K562 (cell line): ENCODE data around the gene SUPT7L. TPM values are rescaled to one million over a fixed set of nuclear protein-coding genes. Genes with fewer than 3 reads are reported as not detected.

Source experiments
- ATAC-seq: fragments of 200-7000 bp; cut with Tn5 transposase; 3 replicates; pipeline ENCODE4 v1.9.1; 2020; ENCODE audit warnings: moderate library complexity
- BruUV-seq: library from RNA; stranded (reverse); fragments of 400-500 nt; replicated peaks from 2 replicates; lab custom pipeline; 2021; lab: Mats Ljungman, UMichigan
- CTCF ChIA-PET: fragments of 300-600 bp; formaldehyde crosslinking; extraction: SDS; loops from one replicate; lab custom pipeline; 2021; ENCODE audit warnings: low intra/inter-chr PET ratio; lab: Yijun Ruan, JAX
- POLR2A ChIA-PET: fragments of 300-600, 350-650 bp; sonication (Branson Sonifier 250); formaldehyde crosslinking; extraction: SDS; loops from one replicate; lab custom pipeline; 2021; ENCODE audit warnings: antibody characterized with exemption, inconsistent platforms; lab: Yijun Ruan, JAX
- DNase-seq, 4 experiments: peaks; one replicate each; pipeline versions ENCODE4 v3.0.0 to v3.0.0-alpha.2; 2011 to 2018; ENCODE audit warnings: low spot score in 3 of 4, mixed read lengths in 3 of 4; ENCODE audit errors: extremely low read depth in 1 of 4
- FAIRE-seq: peaks from 2 replicates; lab custom pipeline; 2011; peaks lifted over from hg19 to GRCh38; lab: Jason Lieb, UNC
- H2AFZ ChIP-seq: 2 replicates; pipeline ENCODE4 v1.6.0; 2011; ENCODE audit warnings: low read depth, low read length, control low read depth, inconsistent platforms
- H3K27ac ChIP-seq: fragments of 200-600 bp; 3 replicates; pipeline ENCODE4 v1.8.0; 2011; ENCODE audit warnings: low read depth, mild to moderate bottlenecking, control low read depth, inconsistent platforms, low read length, moderate library complexity, mixed read lengths; ENCODE audit errors: extremely low read depth
- H3K27me3 ChIP-seq, 2 experiments: fragments of 300-600 bp in 1 of 2; 2 replicates in 1 of 2; 3 replicates in 1 of 2; pipeline versions ENCODE4 v1.6.0 to v1.8.0; 2011; ENCODE audit warnings: inconsistent platforms in 2 of 2, low read length in 2 of 2, mild to moderate bottlenecking in 1 of 2, mixed read lengths in 1 of 2, moderate library complexity in 1 of 2; ENCODE audit not compliant: control insufficient read depth in 2 of 2, insufficient read depth in 2 of 2
- H3K36me3 ChIP-seq: fragments of 300-600 bp; 3 replicates; pipeline ENCODE4 v1.8.0; 2011; ENCODE audit warnings: mild to moderate bottlenecking, low read length, inconsistent platforms; ENCODE audit not compliant: control insufficient read depth, insufficient read depth
- H3K4me1 ChIP-seq, 2 experiments: fragments of 200-600 bp in 1 of 2; replicated peaks in 1 of 2; 2 replicates in 1 of 2; 3 replicates in 1 of 2; pipeline versions ENCODE4 v1.5.1 to v1.8.0; 2011; ENCODE audit warnings: inconsistent platforms in 2 of 2, low read length in 2 of 2, mild to moderate bottlenecking in 1 of 2, mixed read lengths in 1 of 2, moderate library complexity in 1 of 2; ENCODE audit not compliant: control insufficient read depth in 2 of 2, insufficient read depth in 2 of 2
- H3K4me2 ChIP-seq: 2 replicates; pipeline ENCODE4 v1.6.1; 2011; ENCODE audit warnings: low read length, control low read depth, inconsistent platforms, mixed read lengths; ENCODE audit not compliant: insufficient read depth
- H3K4me3 ChIP-seq: fragments of 200-600 bp; sonication (generic), shearing (Covaris generic); 2 replicates; pipeline ENCODE4 v1.5.1; 2016; ENCODE audit warnings: control low read depth, inconsistent platforms
- H3K79me2 ChIP-seq: fragments of 200-600 bp; 3 replicates; pipeline ENCODE4 v1.8.0; 2011; ENCODE audit warnings: low read length, inconsistent platforms; ENCODE audit not compliant: control insufficient read depth, insufficient read depth
- H3K9ac ChIP-seq, 2 experiments: 2 replicates each; pipeline versions ENCODE4 v1.6.0 to v1.6.1; 2011; ENCODE audit warnings: low read depth in 2 of 2, low read length in 2 of 2, control low read depth in 1 of 2, inconsistent platforms in 1 of 2, mild to moderate bottlenecking in 1 of 2, mixed read lengths in 1 of 2; ENCODE audit not compliant: insufficient read depth in 1 of 2
- H3K9me1 ChIP-seq: one replicate; pipeline ENCODE4 v1.6.0; 2011; ENCODE audit warnings: inconsistent platforms, mild to moderate bottlenecking, low read length, moderate library complexity; ENCODE audit not compliant: control insufficient read depth, insufficient read depth
- H3K9me3 ChIP-seq: replicated peaks from 2 replicates; pipeline ENCODE4 v1.5.1; 2011; ENCODE audit warnings: low read depth, low read length, inconsistent platforms; ENCODE audit not compliant: control insufficient read depth, insufficient read depth
- H4K20me1 ChIP-seq: replicated peaks from 2 replicates; pipeline ENCODE4 v1.6.1; 2011; ENCODE audit warnings: low read length, inconsistent platforms, mixed read lengths; ENCODE audit not compliant: control insufficient read depth, insufficient read depth
- C11orf30 ChIP-seq: fragments of 450-650 bp; IDR thresholded peaks from 2 replicates; pipeline ENCODE4 v1.6.1; 2016; ENCODE audit warnings: low read depth, mild to moderate bottlenecking
- MAFF ChIP-seq: IDR thresholded peaks from 2 replicates; pipeline ENCODE4 v1.6.1; 2012; ENCODE audit warnings: low read length, improper control_type of control experiment
- MAFG ChIP-seq: fragments of 450-650 bp; conservative IDR thresholded peaks from 2 replicates; pipeline ENCODE4 v1.6.1; 2016; ENCODE audit warnings: missing genetic modification characterization, missing compliant biosample characterization
- MAFK ChIP-seq: IDR thresholded peaks from 2 replicates; pipeline ENCODE4 v1.6.1; 2011; ENCODE audit warnings: low read length, improper control_type of control experiment
- POLR2A ChIP-seq: fragments of 450-650 bp; conservative IDR thresholded peaks from 2 replicates; pipeline ENCODE4 v1.6.1; 2016
- ZNF280A ChIP-seq: fragments of 450-650 bp; IDR thresholded peaks from 2 replicates; pipeline ENCODE4 v1.6.1; 2018; ENCODE audit warnings: mild to moderate bottlenecking, low read depth; ENCODE audit not compliant: partially characterized antibody
- ZNF316 ChIP-seq: fragments of 450-650 bp; IDR thresholded peaks from 2 replicates; pipeline ENCODE4 v1.6.1; 2016
- WGBS: fragments of 100-300 bp; shearing (Covaris generic); methylation state at CpG from one replicate; pipeline ENCODE4 v1.1.6; 2016; ENCODE audit warnings: low coverage, mixed read lengths; ENCODE audit not compliant: insufficient coverage; ENCODE audit errors: missing lambda C conversion rate; 5-methylcytosine and 5-hydroxymethylcytosine counted together
- in situ Hi-C: fragments of 300-500 bp; cut with MboI; formaldehyde crosslinking; loops from 4 replicates; pipeline ENCODE4 v1.15.0; 2018; ENCODE audit warnings: inconsistent platforms, mixed read lengths
- intact Hi-C: fragments of 100-400 bp; cut with micrococcal nuclease; formaldehyde crosslinking; loops from 2 replicates; pipeline ENCODE4 v1.14.2; 2022
- polyA plus RNA-seq, 8 experiments: library from polyadenylated mRNA; depleted of rRNA in 4 of 8; stranded (reverse) in 5 of 8; unstranded in 3 of 8; fragments of >200 nt; fragmentation: Nextera tagmentation in 2 of 8; fragmentation: Illumina TruSeq in 1 of 8; extraction: Ambion mirVana in 2 of 8; extraction: Trizol in 1 of 8; gene quantifications; 2 replicates each; pipeline versions ENCODE4 v1.2.1 to v1.2.3, GENCODE V29; 2011 to 2014; ENCODE audit warnings: inconsistent platforms in 1 of 8, missing spikeins in 1 of 8
- total RNA-seq, 7 experiments: library from RNA; depleted of rRNA in 6 of 7; stranded (reverse); fragments of >200 nt in 6 of 7; fragmentation: Illumina TruSeq in 2 of 7; extraction: Trizol in 2 of 7; gene quantifications; 2 replicates each; pipeline versions ENCODE4 v1.2.1 to v1.2.3, GENCODE V29; 2011 to 2021; ENCODE audit warnings: low replicate concordance in 1 of 7
- TF ChIP-seq, protein P1 (sequence below), 3 experiments: IDR thresholded peaks in 2 of 3; conservative IDR thresholded peaks in 1 of 3; 2 replicates each; pipeline ENCODE4 v1.5.1; 2011 to 2012; ENCODE audit warnings: low read length in 3 of 3, mild to moderate bottlenecking in 3 of 3, control low read depth in 2 of 3, improper control_type of control experiment in 1 of 3, inconsistent platforms in 1 of 3, low read depth in 1 of 3, mixed read lengths in 1 of 3, moderate library complexity in 1 of 3; ENCODE audit not compliant: insufficient read depth in 2 of 3

The SUPT7L gene
- total and polyA plus RNA-seq, 9 of the 15 experiments (the other 6 are each of a cell fraction or from before 2014, with no cell fraction given): 22.0 to 72.8 (median 40.2) TPM

GRCh38 chr2:27655155-27655951, 8.1 kb downstream of the SUPT7L start:
- peaks cover 96% of the 10 kb centered on the region for H3K36me3 ChIP-seq
- POLR2A ChIA-PET: interaction anchor here (0.7 to 2.4 kb wide), 4 partner anchors 8 to 541 kb away, joined by 3 to 13 read pairs (median 4); partner anchors contain the start of genes SLC4A1AP and SUPT7L
- BruUV-seq: no TSS peak
- no peaks in the 10 kb centered on the region for H3K79me2 ChIP-seq
- WGBS: 77% methylated on average over 7 of the region's 7 CpGs
- no peaks in the 10 kb centered on the region for H3K9me1 ChIP-seq
- H3K4me1 ChIP-seq: no peaks in the 10 kb centered on the region
- no peaks in the 10 kb centered on the region for H3K9me3 ChIP-seq
- TF ChIP-seq ZNF280A: no peak
- TF ChIP-seq C11orf30: peak; percentile 75
- TF ChIP-seq POLR2A: 0 out of 2 replicates have a peak, but pooled peaks have one; percentile 7
- peak; percentile 61; the same call in 1 of the 2 replicates for TF ChIP-seq MAFK
- peak; percentile 72 for TF ChIP-seq MAFG
- TF ChIP-seq MAFF: peak; percentile 61
- TF ChIP-seq, protein P1, sequence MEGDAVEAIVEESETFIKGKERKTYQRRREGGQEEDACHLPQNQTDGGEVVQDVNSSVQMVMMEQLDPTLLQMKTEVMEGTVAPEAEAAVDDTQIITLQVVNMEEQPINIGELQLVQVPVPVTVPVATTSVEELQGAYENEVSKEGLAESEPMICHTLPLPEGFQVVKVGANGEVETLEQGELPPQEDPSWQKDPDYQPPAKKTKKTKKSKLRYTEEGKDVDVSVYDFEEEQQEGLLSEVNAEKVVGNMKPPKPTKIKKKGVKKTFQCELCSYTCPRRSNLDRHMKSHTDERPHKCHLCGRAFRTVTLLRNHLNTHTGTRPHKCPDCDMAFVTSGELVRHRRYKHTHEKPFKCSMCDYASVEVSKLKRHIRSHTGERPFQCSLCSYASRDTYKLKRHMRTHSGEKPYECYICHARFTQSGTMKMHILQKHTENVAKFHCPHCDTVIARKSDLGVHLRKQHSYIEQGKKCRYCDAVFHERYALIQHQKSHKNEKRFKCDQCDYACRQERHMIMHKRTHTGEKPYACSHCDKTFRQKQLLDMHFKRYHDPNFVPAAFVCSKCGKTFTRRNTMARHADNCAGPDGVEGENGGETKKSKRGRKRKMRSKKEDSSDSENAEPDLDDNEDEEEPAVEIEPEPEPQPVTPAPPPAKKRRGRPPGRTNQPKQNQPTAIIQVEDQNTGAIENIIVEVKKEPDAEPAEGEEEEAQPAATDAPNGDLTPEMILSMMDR (IDR thresholded peaks at IDR 0.05 in 2 of 3, conservative IDR thresholded peaks at IDR 0.05 in 1 of 3; ENCODE audit: insufficient read depth in 2 of 3, low read depth in 1 of 3, low read length in 3 of 3): no peak
- peak; percentile 89 for TF ChIP-seq ZNF316
- H3K4me3 ChIP-seq: no peak overlapping the region
- H3K9ac ChIP-seq: no peak overlapping the region; a peak in 1 of 4 replicates
- H3K27me3 ChIP-seq: no peaks in the 10 kb centered on the region
- intact Hi-C loops (no loop called here), in situ Hi-C loops (no loop called here)
- no peak for DNase-seq
- CTCF ChIA-PET: no interaction called here
- ATAC-seq: no peak
- no peaks in the 10 kb centered on the region; the same call in 1 of the 2 replicates for H4K20me1 ChIP-seq
- H3K4me2 ChIP-seq: no peak overlapping the region
- H2AFZ ChIP-seq: no peak overlapping the region
- no peak overlapping the region for H3K27ac ChIP-seq
- FAIRE-seq: no peak
